Stimulated activated CD8-positive, alpha-beta memory T cell treated with anti-CD3 and anti-CD28 coated beads, Interleukin-4, amount 100 ng/mL, for 1 hour (primary cell): Measurements from ENCODE around the gene HES1.
"Not testable (repeated sequence)": the region's sequence is repeated elsewhere in the genome, so short reads cannot be mapped to it uniquely, and the experiment has no call there.

Experiments used
- DNase-seq, 2 donors: peaks; one replicate each; pipeline ENCODE4 v3.0.0-alpha.2; 2020; ENCODE audit warnings: low read depth in 2 of 2, low spot score in 1 of 2

Gene HES1

GRCh38 chr3:194135806-194136518, at the start of gene HES1:
Gene HES1, plus strand, starts transcription at chr3:194136148. Its CDS starts 233 bp downstream, at chr3:194136381.
- DNase-seq: no peak

GRCh38 chr3:194086388-194087075, 49.4 kb upstream of the HES1 start:
- no peak for DNase-seq

GRCh38 chr3:194087280-194087679, 48.7 kb upstream of the HES1 start:
- DNase-seq: no peak

- no peak for DNase-seq
Measured at GRCh38 chr3:194087995-194088855, 47.7 kb upstream of the HES1 start.

- no peak for DNase-seq
Measured at GRCh38 chr3:194089357-194090177, 46.4 kb upstream of the HES1 start.

- not testable (repeated sequence) for DNase-seq
Measured at GRCh38 chr3:194090178-194090555, 45.8 kb upstream of the HES1 start.

- DNase-seq: no peak
Measured at GRCh38 chr3:194090716-194091115, 45.2 kb upstream of the HES1 start.

GRCh38 chr3:194091141-194091540, 44.8 kb upstream of the HES1 start:
- no peak for DNase-seq

GRCh38 chr3:194091897-194092296, 44.1 kb upstream of the HES1 start:
- DNase-seq: not testable (repeated sequence)

- no peak for DNase-seq
Measured at GRCh38 chr3:194092881-194093301, 43.1 kb upstream of the HES1 start.

GRCh38 chr3:194093842-194094241, 42.1 kb upstream of the HES1 start:
- DNase-seq: no peak

- DNase-seq: no peak
Measured at GRCh38 chr3:194095464-194095863, 40.5 kb upstream of the HES1 start.

- no peak for DNase-seq
Measured at GRCh38 chr3:194095902-194096301, 40.0 kb upstream of the HES1 start.

- no peak for DNase-seq
Measured at GRCh38 chr3:194097141-194097882, 38.6 kb upstream of the HES1 start.

GRCh38 chr3:194098081-194098842, 37.7 kb upstream of the HES1 start:
- no peak for DNase-seq

- no peak for DNase-seq
Measured at GRCh38 chr3:194098843-194099183, 37.1 kb upstream of the HES1 start.

GRCh38 chr3:194099215-194099614, 36.7 kb upstream of the HES1 start:
- DNase-seq: no peak

GRCh38 chr3:194100856-194101390, 35.0 kb upstream of the HES1 start:
- no peak for DNase-seq
